ENCODE data around the gene IGSF8. TPM values are rescaled to one million over a fixed set of nuclear protein-coding genes. Genes with fewer than 3 reads are reported as not detected.

Gene IGSF8
- total RNA-seq, 2 donors from 2014 or later, result 53.6 to 60.2 TPM

DNA sequence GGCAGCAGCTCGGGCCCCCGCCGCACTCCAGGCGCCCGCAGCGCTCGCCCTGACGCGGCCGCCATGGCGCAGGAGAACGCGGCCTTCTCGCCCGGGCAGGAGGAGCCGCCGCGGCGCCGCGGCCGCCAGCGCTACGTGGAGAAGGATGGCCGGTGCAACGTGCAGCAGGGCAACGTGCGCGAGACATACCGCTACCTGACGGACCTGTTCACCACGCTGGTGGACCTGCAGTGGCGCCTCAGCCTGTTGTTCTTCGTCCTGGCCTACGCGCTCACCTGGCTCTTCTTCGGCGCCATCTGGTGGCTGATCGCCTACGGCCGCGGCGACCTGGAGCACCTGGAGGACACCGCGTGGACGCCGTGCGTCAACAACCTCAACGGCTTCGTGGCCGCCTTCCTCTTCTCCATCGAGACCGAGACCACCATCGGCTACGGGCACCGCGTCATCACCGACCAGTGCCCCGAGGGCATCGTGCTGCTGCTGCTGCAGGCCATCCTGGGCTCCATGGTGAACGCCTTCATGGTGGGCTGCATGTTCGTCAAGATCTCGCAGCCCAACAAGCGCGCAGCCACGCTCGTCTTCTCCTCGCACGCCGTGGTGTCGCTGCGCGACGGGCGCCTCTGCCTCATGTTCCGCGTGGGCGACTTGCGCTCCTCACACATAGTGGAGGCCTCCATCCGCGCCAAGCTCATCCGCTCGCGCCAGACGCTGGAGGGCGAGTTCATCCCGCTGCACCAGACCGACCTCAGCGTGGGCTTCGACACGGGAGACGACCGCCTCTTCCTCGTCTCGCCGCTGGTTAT lies 14.2 kb downstream of the IGSF8 start:
- no peaks in the 10 kb centered on the region for H3K36me3 ChIP-seq
- H3K27me3 ChIP-seq, result peaks cover 7% of the 10 kb centered on the region
- H3K4me3 ChIP-seq, result peak overlapping the region; percentile 27
- DNase-seq, result peak; percentile 86
- no peaks in the 10 kb centered on the region for H3K4me1 ChIP-seq
- intact Hi-C loops (cut with DNase I), result loop anchor here (5.0 to 10.0 kb wide), 2 partner anchors 37 to 291 kb away; no protein-coding TSS in a partner anchor
- no peak overlapping the region for H3K27ac ChIP-seq
- peak overlapping the region in 1 of 2 donors; percentile 17 for H3K9ac ChIP-seq (ENCODE audit: low read depth in 2 of 2, low read length in 2 of 2)
- TF ChIP-seq, protein P1, sequence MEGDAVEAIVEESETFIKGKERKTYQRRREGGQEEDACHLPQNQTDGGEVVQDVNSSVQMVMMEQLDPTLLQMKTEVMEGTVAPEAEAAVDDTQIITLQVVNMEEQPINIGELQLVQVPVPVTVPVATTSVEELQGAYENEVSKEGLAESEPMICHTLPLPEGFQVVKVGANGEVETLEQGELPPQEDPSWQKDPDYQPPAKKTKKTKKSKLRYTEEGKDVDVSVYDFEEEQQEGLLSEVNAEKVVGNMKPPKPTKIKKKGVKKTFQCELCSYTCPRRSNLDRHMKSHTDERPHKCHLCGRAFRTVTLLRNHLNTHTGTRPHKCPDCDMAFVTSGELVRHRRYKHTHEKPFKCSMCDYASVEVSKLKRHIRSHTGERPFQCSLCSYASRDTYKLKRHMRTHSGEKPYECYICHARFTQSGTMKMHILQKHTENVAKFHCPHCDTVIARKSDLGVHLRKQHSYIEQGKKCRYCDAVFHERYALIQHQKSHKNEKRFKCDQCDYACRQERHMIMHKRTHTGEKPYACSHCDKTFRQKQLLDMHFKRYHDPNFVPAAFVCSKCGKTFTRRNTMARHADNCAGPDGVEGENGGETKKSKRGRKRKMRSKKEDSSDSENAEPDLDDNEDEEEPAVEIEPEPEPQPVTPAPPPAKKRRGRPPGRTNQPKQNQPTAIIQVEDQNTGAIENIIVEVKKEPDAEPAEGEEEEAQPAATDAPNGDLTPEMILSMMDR (IDR thresholded peaks at IDR 0.05), result peak; percentile 61
- no peaks in the 10 kb centered on the region for H3K9me3 ChIP-seq

DNA sequence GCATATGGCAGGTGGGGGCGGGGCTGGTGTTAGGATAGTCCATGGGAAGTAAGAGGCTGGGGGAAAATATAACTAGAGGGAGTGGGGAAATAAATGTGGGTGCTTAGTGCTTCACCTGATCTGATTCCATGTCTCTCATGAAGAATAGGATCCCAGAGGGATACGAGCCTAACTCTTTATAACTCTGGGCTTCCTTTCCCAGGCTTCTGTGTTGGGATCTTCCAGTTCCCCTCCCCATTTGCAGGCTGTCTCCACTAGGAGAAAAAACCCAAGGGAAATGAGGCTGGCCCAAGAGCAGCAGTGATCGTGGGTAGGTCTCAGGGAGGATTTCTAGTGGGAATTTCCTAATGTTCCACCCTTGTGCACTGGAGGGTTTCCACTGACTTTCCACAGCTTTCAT lies 15.5 kb downstream of the IGSF8 start:
- Histone ChIP-seq H3K27me3 (peaks cover 7% of the 10 kb centered on the region), H3K9me3 (no peaks in the 10 kb centered on the region), H3K4me1 (no peaks in the 10 kb centered on the region), H3K9ac (ENCODE audit: low read depth in 2 of 2, low read length in 2 of 2) (no peak overlapping the region), H3K4me3 (no peak overlapping the region), H3K27ac (no peak overlapping the region), H3K36me3 (no peaks in the 10 kb centered on the region)
- DNase-seq, result no peak
- TF ChIP-seq, protein P1 (IDR thresholded peaks at IDR 0.05), result no peak
- intact Hi-C loops (cut with DNase I), result loop anchor here (5.0 to 10.0 kb wide), 2 partner anchors 36 to 292 kb away; no protein-coding TSS in a partner anchor

DNA sequence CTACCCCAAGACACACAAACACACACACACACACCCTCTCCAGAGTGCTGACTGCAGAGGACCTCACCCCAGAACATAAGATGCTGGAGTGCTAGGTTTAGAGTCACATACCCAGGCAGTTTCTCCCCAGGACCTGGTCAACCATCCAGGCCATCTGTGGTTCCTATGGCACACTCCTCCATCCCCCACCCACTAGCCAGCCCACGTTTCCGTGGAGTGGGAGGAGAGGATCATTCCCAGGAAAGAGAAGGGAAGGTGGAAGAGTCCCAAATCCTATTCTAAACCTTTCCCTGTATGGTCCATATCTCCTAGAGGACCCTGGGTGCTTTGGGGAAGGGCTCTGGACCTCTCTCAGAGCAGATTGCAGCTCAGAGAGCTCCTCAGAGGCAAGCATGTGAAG lies 15.9 kb downstream of the IGSF8 start:
- Histone ChIP-seq H3K4me1 (no peaks in the 10 kb centered on the region), H3K36me3 (no peaks in the 10 kb centered on the region), H3K9ac (ENCODE audit: low read depth in 2 of 2, low read length in 2 of 2) (no peak overlapping the region), H3K27ac (no peak overlapping the region), H3K27me3 (peaks cover 7% of the 10 kb centered on the region), H3K4me3 (no peak overlapping the region), H3K9me3 (no peaks in the 10 kb centered on the region)
- TF ChIP-seq, protein P1 (IDR thresholded peaks at IDR 0.05), result no peak
- no peak for DNase-seq
- intact Hi-C loops (cut with DNase I), result loop anchor here (5.0 to 10.0 kb wide), 2 partner anchors 35 to 292 kb away; no protein-coding TSS in a partner anchor

DNA sequence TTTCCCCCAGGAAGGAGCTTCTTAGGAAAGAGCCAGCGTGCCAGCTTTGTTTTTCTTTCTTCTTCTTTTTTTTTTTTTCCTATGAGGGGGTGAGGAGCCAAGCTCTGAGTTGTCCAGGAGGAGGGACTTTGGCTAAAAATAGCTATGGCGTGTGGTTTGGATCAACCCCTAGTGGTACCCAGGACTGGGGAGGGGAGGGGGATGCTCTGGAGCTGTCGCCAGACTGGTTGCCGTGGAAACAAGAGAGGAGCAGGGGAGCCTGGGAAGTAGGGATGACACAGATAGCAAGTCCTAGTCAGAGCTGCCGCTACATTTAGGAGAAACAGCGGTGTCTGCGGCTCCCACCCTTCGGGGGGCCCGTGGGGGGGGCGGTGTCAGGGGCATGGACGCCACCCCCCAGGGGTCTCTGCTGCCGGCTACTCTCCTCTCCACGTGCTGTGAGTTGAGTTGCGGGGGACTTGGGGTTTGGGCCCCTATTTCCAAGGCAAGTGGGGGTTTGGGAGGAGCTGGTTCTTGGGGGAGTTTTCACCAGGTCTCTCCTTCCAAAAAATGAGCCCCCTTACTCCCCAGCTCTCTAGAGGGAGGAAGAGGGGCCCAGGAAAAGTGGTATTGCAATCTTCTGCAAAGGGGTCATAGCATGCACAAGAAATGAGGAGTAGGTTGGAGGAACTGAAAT lies 17.0 kb downstream of the IGSF8 start, which contains the start of gene KCNJ9:
Gene KCNJ9 (plus strand): TSS at position 278 of the 676 bp plus-strand sequence. CDS start 2,493 bp downstream, outside the sequence.
- peaks cover 7% of the 10 kb centered on the region for H3K27me3 ChIP-seq
- H3K9ac ChIP-seq (ENCODE audit: low read depth in 2 of 2, low read length in 2 of 2), result no peak within 1 kb of the TSS
- H3K4me3 ChIP-seq, result no peak within 1 kb of the TSS
- no peak for DNase-seq
- H3K27ac ChIP-seq, result no peak within 1 kb of the TSS
- H3K36me3 ChIP-seq, result no peaks in the 10 kb centered on the region
- intact Hi-C loops (cut with DNase I), result loop anchor here (5.0 to 10.0 kb wide), 2 partner anchors 34 to 293 kb away; no protein-coding TSS in a partner anchor
- TF ChIP-seq, protein P1 (IDR thresholded peaks at IDR 0.05), result no peak
- no peaks in the 10 kb centered on the region for H3K4me1 ChIP-seq
- H3K9me3 ChIP-seq, result no peaks in the 10 kb centered on the region

DNA sequence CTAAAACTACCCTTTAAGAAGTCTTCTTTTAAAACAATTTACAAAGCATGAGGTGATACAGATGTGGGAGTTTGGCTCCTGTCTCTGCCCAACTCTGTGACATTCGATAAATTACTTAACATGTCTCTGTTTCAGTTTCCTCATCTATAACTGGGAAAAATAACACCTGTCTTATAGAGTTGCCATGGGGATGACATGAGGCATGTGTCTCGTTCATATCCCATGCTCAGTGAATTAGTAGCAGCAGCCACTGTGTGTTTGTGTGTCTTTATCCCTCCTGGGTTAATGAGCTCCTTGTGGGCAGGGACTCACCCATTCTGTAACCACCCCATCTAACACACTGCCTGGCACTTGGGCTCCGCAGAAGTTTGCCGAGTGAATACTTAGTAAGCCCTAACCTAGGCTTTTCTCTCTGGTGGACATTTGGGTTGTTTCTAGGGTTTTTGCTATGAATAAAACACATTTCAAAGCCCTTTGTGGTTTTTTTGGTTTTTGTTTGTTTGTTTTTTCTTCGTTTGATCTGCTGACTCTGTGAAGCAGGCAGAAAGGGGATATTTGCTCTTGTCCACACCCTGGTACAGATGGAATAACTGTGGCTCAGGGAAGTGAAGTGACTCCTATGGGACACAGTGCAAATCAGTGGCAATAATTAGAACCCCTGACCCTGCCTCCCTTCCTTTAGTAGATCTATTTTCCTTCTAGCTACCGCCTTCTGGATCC lies 17.9 kb downstream of the IGSF8 start:
- Histone ChIP-seq H3K9ac (ENCODE audit: low read depth in 2 of 2, low read length in 2 of 2) (no peak overlapping the region), H3K4me3 (no peak overlapping the region), H3K4me1 (no peaks in the 10 kb centered on the region), H3K36me3 (no peaks in the 10 kb centered on the region), H3K27ac (no peak overlapping the region), H3K27me3 (peaks cover 7% of the 10 kb centered on the region), H3K9me3 (no peaks in the 10 kb centered on the region)
- TF ChIP-seq, protein P1 (IDR thresholded peaks at IDR 0.05), result no peak
- intact Hi-C loops (cut with DNase I), result loop anchor here (5.0 to 10.0 kb wide), 2 partner anchors 33 to 294 kb away; no protein-coding TSS in a partner anchor
- no peak for DNase-seq

Measured in colonic mucosa (tissue), 4 donors.